ENCODE results near the gene OR6C2. TPM values are rescaled to one million over a fixed set of nuclear protein-coding genes. Genes with fewer than 3 reads are reported as not detected.

OR6C2 gene
- total and polyA plus RNA-seq, 2 of the 8 experiments (the other 6 are each of a cell fraction or from before 2014, with no cell fraction given): not detected

- WGBS, 2 experiments (ENCODE audit: extremely low coverage in 1 of 2, insufficient coverage in 1 of 2, insufficient read length in 1 of 2, insufficient replicate concordance in 2 of 2, low coverage in 1 of 2, low lambda C conversion rate in 2 of 2, missing lambda C conversion rate in 1 of 2): 84% methylated on average over 2 of the region's 2 CpGs; no CpG with 5 or more reads in 1 of the 2 experiments
Measured at GRCh38 chr12:55492078-55492477, 48.2 kb downstream of the OR6C2 start, which contains the start of gene OR6C68. Gene OR6C68 (plus strand): TSS chr12:55492378. CDS start chr12:55492378, 0 bp downstream.

More at GRCh38 chr12:55492078-55492477, 48.2 kb downstream of the OR6C2 start, which contains the start of gene OR6C68:
- no peak within 1 kb of the TSS for H3K18ac ChIP-seq (ENCODE audit: extremely low read depth, low read length)
- H3K79me2 ChIP-seq (ENCODE audit: control insufficient read depth in 1 of 2, insufficient read depth in 2 of 2, low read length in 2 of 2): no peaks in the 10 kb centered on the region
- DNase-seq (ENCODE audit: low read depth in 1 of 2, low spot score in 2 of 2) (no peak), FAIRE-seq (no peak)
- H4K8ac ChIP-seq (ENCODE audit: extremely low read depth, insufficient read depth, low read length): no peak within 1 kb of the TSS
- no peak within 1 kb of the TSS for H3K27ac ChIP-seq (ENCODE audit: low read depth, low read length)
- no peaks in the 10 kb centered on the region for H3K4me1 ChIP-seq (replicated peaks in 1 of 4; ENCODE audit: control insufficient read depth in 3 of 4, insufficient read depth in 4 of 4, low read length in 3 of 4)
- no peaks in the 10 kb centered on the region for H3K27me3 ChIP-seq (replicated peaks in 1 of 4; ENCODE audit: control insufficient read depth in 3 of 4, extremely low read depth in 1 of 4, insufficient read depth in 3 of 4, low read length in 3 of 4)
- no peak within 1 kb of the TSS for H4K91ac ChIP-seq (replicated peaks; ENCODE audit: insufficient read length, low read length)
- no peak within 1 kb of the TSS for H2BK15ac ChIP-seq (ENCODE audit: low read length)
- H3K4ac ChIP-seq (replicated peaks; ENCODE audit: insufficient read length, low read depth, low read length): no peak within 1 kb of the TSS
- no peak within 1 kb of the TSS for H2BK20ac ChIP-seq (ENCODE audit: low read length)
- no peak within 1 kb of the TSS for H3K4me2 ChIP-seq (ENCODE audit: insufficient read depth in 1 of 2, low read depth in 2 of 2, low read length in 2 of 2)
- H2BK120ac ChIP-seq (replicated peaks; ENCODE audit: low read depth, low read length): no peak within 1 kb of the TSS
- no peak within 1 kb of the TSS for H3K9ac ChIP-seq (replicated peaks in 1 of 4; ENCODE audit: extremely low read depth in 1 of 4, low read depth in 3 of 4, low read length in 3 of 4)
- TF ChIP-seq KDM5A (IDR thresholded peaks at IDR 0.05; ENCODE audit: low read length): no peak
- no peak for TF ChIP-seq JUN (IDR thresholded peaks at IDR 0.05; ENCODE audit: low read depth, low read length)
- CTCF ChIA-PET (ENCODE audit: partially characterized antibody): interaction anchor here (0.9 to 1.2 kb wide), 3 partner anchors 8 to 164 kb away, joined by 3 to 4 read pairs (median 3); no protein-coding TSS in a partner anchor
- no peak within 1 kb of the TSS for H2BK5ac ChIP-seq (ENCODE audit: low read depth, low read length)
- no peak within 1 kb of the TSS for H2AK5ac ChIP-seq (ENCODE audit: low read depth, low read length)
- no peak within 1 kb of the TSS for H2AFZ ChIP-seq (ENCODE audit: low read length)
- no peak within 1 kb of the TSS for H3K23ac ChIP-seq (ENCODE audit: insufficient read length)
- no peaks in the 10 kb centered on the region for H3K36me3 ChIP-seq (ENCODE audit: control insufficient read depth in 2 of 4, insufficient read depth in 4 of 4, low read length in 3 of 4)
- H4K20me1 ChIP-seq (replicated peaks in 1 of 2; ENCODE audit: control insufficient read depth in 1 of 2, insufficient read depth in 2 of 2, low read length in 2 of 2): no peaks in the 10 kb centered on the region
- no peaks in the 10 kb centered on the region for H3K9me3 ChIP-seq (ENCODE audit: insufficient read depth in 2 of 2, low read depth in 1 of 2, low read length in 1 of 2)
- no peak within 1 kb of the TSS for H3K56ac ChIP-seq (replicated peaks; ENCODE audit: insufficient read length, low read depth, low read length)
- no peak within 1 kb of the TSS for H3K4me3 ChIP-seq (ENCODE audit: extremely low read depth in 1 of 4, insufficient read depth in 2 of 4, low read depth in 3 of 4, low read length in 4 of 4)
- no peak within 1 kb of the TSS for H4K5ac ChIP-seq (ENCODE audit: insufficient read length, low read depth, low read length)
- no peak within 1 kb of the TSS for H2BK12ac ChIP-seq (ENCODE audit: low read depth, low read length)
- no peaks in the 10 kb centered on the region for H3K79me1 ChIP-seq (ENCODE audit: low read depth, low read length)
- POLR2A ChIA-PET (ENCODE audit: partially characterized antibody): no interaction called here
- H3K23me2 ChIP-seq (ENCODE audit: low read depth, low read length): no peaks in the 10 kb centered on the region
- no peak within 1 kb of the TSS for H3K14ac ChIP-seq (ENCODE audit: insufficient read length)
